Measurements from ENCODE around the gene KIF17. TPM values are rescaled to one million over a fixed set of nuclear protein-coding genes. Genes with fewer than 3 reads are reported as not detected.

Gene KIF17
- total RNA-seq, 1 experiment from 2014 or later = 5.1 TPM

DNA sequence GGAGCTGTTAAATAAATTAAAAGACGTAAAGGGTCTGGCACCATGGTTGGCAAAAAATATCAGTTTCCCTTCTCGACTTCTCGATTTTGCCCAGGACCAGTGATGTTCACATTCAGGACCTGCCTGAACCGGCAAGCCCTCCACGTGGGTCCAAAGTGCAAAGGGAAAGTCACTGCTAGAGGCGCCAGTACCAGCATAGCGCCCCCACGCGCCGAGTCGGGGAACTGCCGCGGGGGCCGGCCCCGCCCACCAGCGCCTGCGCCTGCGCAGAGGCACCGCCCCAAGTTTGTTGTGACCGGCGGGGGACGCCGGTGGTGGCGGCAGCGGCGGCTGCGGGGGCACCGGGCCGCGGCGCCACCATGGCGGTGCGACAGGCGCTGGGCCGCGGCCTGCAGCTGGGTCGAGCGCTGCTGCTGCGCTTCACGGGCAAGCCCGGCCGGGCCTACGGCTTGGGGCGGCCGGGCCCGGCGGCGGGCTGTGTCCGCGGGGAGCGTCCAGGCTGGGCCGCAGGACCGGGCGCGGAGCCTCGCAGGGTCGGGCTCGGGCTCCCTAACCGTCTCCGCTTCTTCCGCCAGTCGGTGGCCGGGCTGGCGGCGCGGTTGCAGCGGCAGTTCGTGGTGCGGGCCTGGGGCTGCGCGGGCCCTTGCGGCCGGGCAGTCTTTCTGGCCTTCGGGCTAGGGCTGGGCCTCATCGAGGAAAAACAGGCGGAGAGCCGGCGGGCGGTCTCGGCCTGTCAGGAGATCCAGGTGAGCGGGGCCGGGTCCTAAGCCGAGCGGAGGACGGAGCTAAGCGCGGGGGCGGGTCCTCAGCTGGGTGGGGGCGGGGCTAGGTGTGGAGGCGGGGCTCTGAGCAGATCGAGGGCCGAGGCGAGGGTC is 84.4 kb downstream of the KIF17 start, which contains the start of gene PINK1:
Gene PINK1 (plus strand): TSS at position 269 of the 875 bp plus-strand sequence. CDS start 91 bp downstream, at position 360.
- H3K79me2 ChIP-seq (ENCODE audit: insufficient read depth, low read length) = no peaks in the 10 kb centered on the region
- H3K9me3 ChIP-seq (ENCODE audit: control insufficient read depth, low read depth, low read length) = peaks cover 6% of the 10 kb centered on the region
- no peak within 1 kb of the TSS for H3K4ac ChIP-seq (ENCODE audit: low read depth, low read length)
- H3K56ac ChIP-seq (ENCODE audit: insufficient read length, low read depth, low read length) = no peak within 1 kb of the TSS
- H3K14ac ChIP-seq (ENCODE audit: insufficient read depth, low read length) = no peak within 1 kb of the TSS; the same call in 1 of the 2 replicates
- Mint-ChIP-seq H3K9me3 (peaks cover 10% of the 10 kb centered on the region in 2 experiments), H3K4me1 (peaks cover 12 to 16% of the 10 kb centered on the region in 2 experiments), H3K27ac (peak within 1 kb of the TSS; percentile 92 to 95 (median 95); a peak in 4 of 7 replicates), H3K27me3 (ENCODE audit: low read depth) (no peaks in the 10 kb centered on the region; the same call in none of the 2 replicates), H3K4me3 (peak within 1 kb of the TSS; percentile 79 to 92), H3K36me3 (ENCODE audit: insufficient read depth in 1 of 3, low read depth in 3 of 3) (peaks cover 2 to 13% (median 5%) of the 10 kb centered on the region in 3 experiments)
- WGBS (ENCODE audit: extremely low coverage, insufficient read length, low lambda C conversion rate) = no CpG with 5 or more reads among the region's 93 CpGs
- TF ChIP-seq, protein P1, sequence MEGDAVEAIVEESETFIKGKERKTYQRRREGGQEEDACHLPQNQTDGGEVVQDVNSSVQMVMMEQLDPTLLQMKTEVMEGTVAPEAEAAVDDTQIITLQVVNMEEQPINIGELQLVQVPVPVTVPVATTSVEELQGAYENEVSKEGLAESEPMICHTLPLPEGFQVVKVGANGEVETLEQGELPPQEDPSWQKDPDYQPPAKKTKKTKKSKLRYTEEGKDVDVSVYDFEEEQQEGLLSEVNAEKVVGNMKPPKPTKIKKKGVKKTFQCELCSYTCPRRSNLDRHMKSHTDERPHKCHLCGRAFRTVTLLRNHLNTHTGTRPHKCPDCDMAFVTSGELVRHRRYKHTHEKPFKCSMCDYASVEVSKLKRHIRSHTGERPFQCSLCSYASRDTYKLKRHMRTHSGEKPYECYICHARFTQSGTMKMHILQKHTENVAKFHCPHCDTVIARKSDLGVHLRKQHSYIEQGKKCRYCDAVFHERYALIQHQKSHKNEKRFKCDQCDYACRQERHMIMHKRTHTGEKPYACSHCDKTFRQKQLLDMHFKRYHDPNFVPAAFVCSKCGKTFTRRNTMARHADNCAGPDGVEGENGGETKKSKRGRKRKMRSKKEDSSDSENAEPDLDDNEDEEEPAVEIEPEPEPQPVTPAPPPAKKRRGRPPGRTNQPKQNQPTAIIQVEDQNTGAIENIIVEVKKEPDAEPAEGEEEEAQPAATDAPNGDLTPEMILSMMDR (conservative IDR thresholded peaks at IDR 0.05) = peak; percentile 99
- no peaks in the 10 kb centered on the region for H3K79me1 ChIP-seq (ENCODE audit: insufficient read depth, low read depth, low read length, poor library complexity, severe bottlenecking)
- no peaks in the 10 kb centered on the region for H3K4me1 ChIP-seq (ENCODE audit: insufficient read depth, low read length)
- H2BK120ac ChIP-seq (ENCODE audit: low read depth, low read length, poor library complexity, severe bottlenecking) = no peak within 1 kb of the TSS
- H4K5ac ChIP-seq (ENCODE audit: insufficient read length, low read depth, low read length) = no peak within 1 kb of the TSS
- H2BK5ac ChIP-seq (ENCODE audit: insufficient read length, low read length) = no peak within 1 kb of the TSS
- H3K9ac ChIP-seq (ENCODE audit: extremely low read depth, insufficient read length, low read length) = peak within 1 kb of the TSS; percentile 56
- no peak within 1 kb of the TSS for H3T11ph ChIP-seq (ENCODE audit: low read length)
- H4K91ac ChIP-seq (ENCODE audit: insufficient read length, low read depth, low read length) = no peak within 1 kb of the TSS
- H3K4me2 ChIP-seq (ENCODE audit: insufficient read depth, insufficient read length, low read length) = peak within 1 kb of the TSS; percentile 95
- no peaks in the 10 kb centered on the region for H3K27me3 ChIP-seq (ENCODE audit: insufficient read depth, low read length)
- peaks cover 9% of the 10 kb centered on the region for H3K23me2 ChIP-seq (ENCODE audit: insufficient read length, low read depth, low read length, poor library complexity, severe bottlenecking)
- no peak within 1 kb of the TSS for H2BK20ac ChIP-seq (ENCODE audit: low read depth, low read length, poor library complexity, severe bottlenecking)
- no peak within 1 kb of the TSS for H3K18ac ChIP-seq (ENCODE audit: insufficient read length, low read depth, low read length)
- peak within 1 kb of the TSS; percentile 59 for H3K27ac ChIP-seq (ENCODE audit: insufficient read length, low read depth, low read length)
- no peak within 1 kb of the TSS for H2BK15ac ChIP-seq (ENCODE audit: low read depth, low read length)
- no peaks in the 10 kb centered on the region for H4K20me1 ChIP-seq (ENCODE audit: control insufficient read depth, insufficient read depth, insufficient read length)
- DNase-seq = peak; percentile 95
- H2AFZ ChIP-seq (ENCODE audit: low read length) = peak within 1 kb of the TSS; percentile 95
- no peak within 1 kb of the TSS for H2BK12ac ChIP-seq (ENCODE audit: insufficient read length, low read depth, low read length)
- H2AK5ac ChIP-seq (ENCODE audit: insufficient read length, low read length) = no peak within 1 kb of the TSS
- no peak within 1 kb of the TSS for H3K23ac ChIP-seq (ENCODE audit: insufficient read length, low read depth, low read length)
- H4K8ac ChIP-seq (replicated peaks; ENCODE audit: insufficient read length, low read depth, low read length) = no peak within 1 kb of the TSS

All from H9 (cell line).